KBM-7 (cell line): ENCODE data around the gene ADAM21.
"Not testable (repeated sequence)": the region's sequence is repeated elsewhere in the genome, so short reads cannot be mapped to it uniquely, and the experiment has no call there.

Experiments used
- DNase-seq: peaks from one replicate; pipeline ENCODE4 v3.0.0-alpha.2; 2015
- in situ Hi-C: fragments of 300-500 bp; cut with MboI; formaldehyde crosslinking; loops from 2 replicates; pipeline ENCODE4 v1.14.3; 2020; ENCODE audit warnings: low sequenced_read_pairs, low pct_unique_long_range_greater_than_20kb, mixed read lengths

Gene ADAM21

GRCh38 chr14:70472253-70473159 lies 20.5 kb downstream of the ADAM21 start:
- no peak for DNase-seq
- in situ Hi-C loops: no loop called here

DNA sequence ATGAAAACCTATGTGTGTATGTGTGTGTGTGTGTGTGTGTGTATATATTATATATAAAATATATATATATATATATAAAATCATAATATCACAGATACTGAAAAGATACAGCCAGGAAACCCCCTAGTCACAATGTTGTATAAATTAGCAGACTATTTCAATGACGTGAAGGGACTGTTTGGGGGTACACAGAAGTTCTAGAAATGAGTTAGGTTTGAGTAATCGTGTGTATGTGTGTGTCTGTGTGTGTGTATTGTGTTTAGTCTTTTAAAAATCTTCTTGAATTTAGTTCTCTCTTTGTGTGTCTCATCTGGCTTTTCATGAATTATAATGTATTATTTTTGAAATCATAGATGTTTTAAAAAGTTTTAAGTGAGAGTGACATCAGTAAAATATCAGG lies 21.9 kb downstream of the ADAM21 start:
- in situ Hi-C loops: no loop called here
- no peak for DNase-seq

GRCh38 chr14:70475459-70475858 lies 23.5 kb downstream of the ADAM21 start:
- DNase-seq, in situ Hi-C loops: not testable (repeated sequence)

GRCh38 chr14:70477356-70478105 lies 25.6 kb downstream of the ADAM21 start:
- DNase-seq, in situ Hi-C loops: not testable (repeated sequence)

DNA sequence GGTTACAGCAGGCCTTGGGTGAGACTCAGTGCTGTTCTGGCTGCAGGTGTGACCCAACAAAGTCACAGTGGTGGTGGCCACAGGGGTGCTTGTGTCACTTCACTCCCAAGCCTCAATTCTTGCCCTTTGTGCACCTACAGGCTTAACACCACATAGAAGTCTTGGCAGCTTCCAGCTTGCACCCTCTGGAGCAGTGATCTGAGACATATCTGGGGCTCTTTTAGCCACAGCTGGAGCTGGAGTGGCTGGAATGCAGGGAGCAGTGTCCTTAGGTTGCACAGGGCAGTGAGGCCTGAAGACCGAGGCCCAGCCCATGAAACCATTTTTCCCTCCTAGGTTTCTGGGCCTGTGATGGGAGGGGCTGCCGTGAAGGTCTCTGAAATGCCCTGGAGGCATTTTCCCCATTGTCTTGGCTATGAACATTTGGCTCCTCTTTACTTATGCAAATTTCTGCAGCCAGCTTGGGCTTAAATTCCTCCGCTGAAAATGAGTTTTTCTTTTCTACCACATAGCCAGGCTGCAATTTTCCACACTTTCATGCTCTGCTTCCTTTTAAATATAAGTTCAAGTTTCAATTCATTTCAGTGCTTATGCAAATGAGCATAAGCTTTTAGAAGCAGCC lies 37.7 kb downstream of the ADAM21 start:
- no peak for DNase-seq
- in situ Hi-C loops: no loop called here

DNA sequence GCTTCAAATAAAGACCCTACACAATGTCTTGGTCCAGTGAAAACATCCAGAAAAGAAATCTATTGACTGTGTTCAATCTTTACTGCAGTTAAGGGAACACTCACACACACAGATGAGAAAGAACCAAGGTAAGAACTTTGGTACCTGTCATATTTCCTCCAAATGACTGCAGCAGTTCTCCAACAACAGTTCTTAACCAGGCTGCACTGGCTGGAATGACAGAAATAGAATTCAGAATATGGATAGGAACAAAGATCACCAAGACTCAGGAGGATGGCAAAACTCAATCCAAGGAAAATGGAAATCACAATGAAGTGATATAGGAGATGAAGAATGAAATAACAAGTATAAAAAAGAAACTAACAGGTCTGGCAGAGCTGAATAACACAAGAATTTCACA lies 46.2 kb downstream of the ADAM21 start:
- in situ Hi-C loops: no loop called here
- no peak for DNase-seq
